HepG2 (cell line): ENCODE results near the gene TMEM269. TPM values are rescaled to one million over a fixed set of nuclear protein-coding genes. Genes with fewer than 3 reads are reported as not detected.

Experiments
- ARNT ChIP-seq: fragments of 450-650 bp; IDR thresholded peaks from 2 replicates; pipeline ENCODE4 v1.6.1; 2017
- ARNT2 ChIP-seq: sonication (generic); formaldehyde crosslinking; IDR thresholded peaks from 2 replicates; pipeline ENCODE4 v1.8.0; 2022; ENCODE audit warnings: mild to moderate bottlenecking, low read depth, missing genetic modification reagents, moderate library complexity
- CREB3 ChIP-seq: sonication (generic); formaldehyde crosslinking; IDR thresholded peaks from 2 replicates; pipeline ENCODE4 v1.5.0; 2020; ENCODE audit warnings: missing genetic modification reagents
- FOXO4 ChIP-seq: sonication (generic); formaldehyde crosslinking; conservative IDR thresholded peaks from 2 replicates; pipeline ENCODE4 v1.8.1; 2023; ENCODE audit warnings: missing genetic modification reagents
- GPN1 ChIP-seq: sonication (generic); formaldehyde crosslinking; IDR thresholded peaks from 2 replicates; pipeline ENCODE4 v1.5.1; 2020; ENCODE audit warnings: missing genetic modification reagents, borderline replicate concordance
- MIXL1 ChIP-seq: IDR thresholded peaks from 2 replicates; pipeline ENCODE4 v1.6.1; 2016
- PBX3 ChIP-seq: sonication (generic); formaldehyde crosslinking; IDR thresholded peaks from 2 replicates; pipeline ENCODE4 v1.8.1; 2023; ENCODE audit warnings: missing genetic modification reagents, inconsistent platforms, borderline replicate concordance
- RARA ChIP-seq: IDR thresholded peaks from 2 replicates; pipeline ENCODE4 v1.6.1; 2016; ENCODE audit warnings: missing genetic modification reagents, missing compliant biosample characterization
- RFX5 ChIP-seq: IDR thresholded peaks from 2 replicates; pipeline ENCODE4 v1.6.1; 2011; ENCODE audit warnings: low read depth, low read length, improper control_type of control experiment
- RFXAP ChIP-seq: sonication (generic); formaldehyde crosslinking; IDR thresholded peaks from 2 replicates; pipeline ENCODE4 v1.4.0; 2020; ENCODE audit warnings: missing genetic modification reagents, borderline replicate concordance
- RNF2 ChIP-seq: fragments of 450-650 bp; conservative IDR thresholded peaks from 2 replicates; pipeline ENCODE4 v1.6.1; 2016; ENCODE audit warnings: low read depth
- SP140L ChIP-seq: sonication (generic); formaldehyde crosslinking; IDR thresholded peaks from 2 replicates; pipeline ENCODE4 v1.4.0; 2020; ENCODE audit warnings: missing genetic modification reagents, borderline replicate concordance
- TARDBP ChIP-seq: sonication (generic); formaldehyde crosslinking; IDR thresholded peaks from 2 replicates; pipeline ENCODE4 v1.8.0; 2022; ENCODE audit warnings: mild to moderate bottlenecking, missing genetic modification reagents
- TBX2 ChIP-seq: sonication (generic); formaldehyde crosslinking; IDR thresholded peaks from 2 replicates; pipeline ENCODE4 v1.5.0; 2020; ENCODE audit warnings: missing genetic modification reagents, mild to moderate bottlenecking, borderline replicate concordance
- ZNF136 ChIP-seq: sonication (generic); formaldehyde crosslinking; IDR thresholded peaks from 2 replicates; pipeline ENCODE4 v1.8.1; 2022; ENCODE audit warnings: low read depth, mild to moderate bottlenecking, moderate library complexity, missing genetic modification reagents
- ZNF260 ChIP-seq: sonication (generic); formaldehyde crosslinking; IDR thresholded peaks from 2 replicates; pipeline ENCODE4 v1.4.0; 2020; ENCODE audit warnings: missing genetic modification reagents, low read depth, mild to moderate bottlenecking, borderline replicate concordance
- ZNF3 ChIP-seq: IDR thresholded peaks from 2 replicates; pipeline ENCODE4 v1.7.0; 2017; ENCODE audit warnings: inconsistent platforms
- ZNF317 ChIP-seq: sonication (generic); formaldehyde crosslinking; IDR thresholded peaks from 2 replicates; pipeline ENCODE4 v1.5.0; 2020; ENCODE audit warnings: mild to moderate bottlenecking, missing genetic modification reagents
- ZNF672 ChIP-seq: sonication (generic); formaldehyde crosslinking; IDR thresholded peaks from 2 replicates; pipeline ENCODE4 v1.8.1; 2022; ENCODE audit warnings: missing genetic modification reagents
- ZNF773 ChIP-seq: sonication (generic); formaldehyde crosslinking; IDR thresholded peaks from 2 replicates; pipeline ENCODE4 v1.4.0; 2020; ENCODE audit warnings: missing genetic modification reagents, borderline replicate concordance
- ZSCAN5A ChIP-seq: sonication (generic); formaldehyde crosslinking; IDR thresholded peaks from 2 replicates; pipeline ENCODE4 v1.8.0; 2022; ENCODE audit warnings: mild to moderate bottlenecking, missing genetic modification reagents, borderline replicate concordance
- ZXDC ChIP-seq: sonication (generic); formaldehyde crosslinking; IDR thresholded peaks from 2 replicates; pipeline ENCODE4 v1.5.0; 2020; ENCODE audit warnings: mild to moderate bottlenecking, missing genetic modification reagents
- polyA plus RNA-seq, 8 experiments: library from polyadenylated mRNA; depleted of rRNA in 3 of 8; stranded (reverse) in 7 of 8; unstranded in 1 of 8; fragments of >200 nt; fragmentation: Illumina TruSeq in 4 of 8; extraction: Trizol in 4 of 8; gene quantifications; 2 replicates each; pipeline versions ENCODE4 v1.2.1 to v1.2.3, GENCODE V29; 2011 to 2016; ENCODE audit warnings: low read depth in 4 of 8, missing spikeins in 1 of 8, mixed read lengths in 1 of 8; ENCODE audit not compliant: insufficient read depth in 1 of 8
- total RNA-seq, 5 experiments: library from RNA; depleted of rRNA; stranded (reverse); fragments of >200 nt; fragmentation: Illumina TruSeq; extraction: Trizol; gene quantifications; 2 replicates each; pipeline ENCODE4 v1.2.3, GENCODE V29; 2016; ENCODE audit warnings: low read depth in 1 of 5

TMEM269 gene
- total and polyA plus RNA-seq, 2 of the 13 experiments (the other 11 are each of a cell fraction or from before 2014, with no cell fraction given), result 0.15 to 0.21 TPM

GRCh38 chr1:42846257-42847110 lies 61.7 kb downstream of the TMEM269 start, which contains the start of gene ZNF691 (continued):
- no peak for TF ChIP-seq ZSCAN5A (CRISPR knock-in tag)
- TF ChIP-seq ZXDC (CRISPR knock-in tag), result no peak
- no peak for TF ChIP-seq RARA (CRISPR knock-in tag)
- no peak for TF ChIP-seq ZNF672
- TF ChIP-seq ZNF136, result no peak
- TF ChIP-seq TBX2, result peak; percentile 51
- no peak; the same call in 1 of the 2 replicates for TF ChIP-seq PBX3 (CRISPR knock-in tag)
- TF ChIP-seq MIXL1, result 0 out of 2 replicates have a peak, but pooled peaks have one; percentile 27
- no peak for TF ChIP-seq RFXAP (CRISPR knock-in tag)
- TF ChIP-seq GPN1, result no peak
- peak; percentile 42; the same call in 1 of the 2 replicates for TF ChIP-seq ZNF773
- TF ChIP-seq ZNF3 (CRISPR knock-in tag), result no peak
- TF ChIP-seq ARNT, result no peak
- no peak for TF ChIP-seq ZNF260 (CRISPR knock-in tag)
- no peak for TF ChIP-seq CREB3 (CRISPR knock-in tag)
- no peak for TF ChIP-seq SP140L (CRISPR knock-in tag)
- TF ChIP-seq FOXO4, result no peak
- TF ChIP-seq RFX5, result no peak
- peak; percentile 35; the same call in 1 of the 2 replicates for TF ChIP-seq TARDBP (CRISPR knock-in tag)
- no peak; the same call in 1 of the 2 replicates for TF ChIP-seq ARNT2 (CRISPR knock-in tag)
- TF ChIP-seq RNF2, result 0 out of 2 replicates have a peak, but pooled peaks have one; percentile 36
- TF ChIP-seq ZNF317, result 0 out of 2 replicates have a peak, but pooled peaks have one; percentile 50
